CD4-positive, alpha-beta T cell treated with Interleukin-17A for 4 hours (primary cell): ENCODE measurements around the gene OGA.

Experiments
- DNase-seq: peaks from one replicate; pipeline ENCODE4 v3.0.0-alpha.2; 2020; ENCODE audit warnings: mixed read lengths

The OGA gene

GRCh38 chr10:101818119-101818871 is at the start of gene OGA:
Gene OGA (minus strand): TSS chr10:101818444. CDS start chr10:101818022, 422 bp downstream.
- peak; percentile 98 for DNase-seq

- no peak for DNase-seq
Observed at GRCh38 chr10:101867931-101868330, 49.7 kb upstream of the OGA start.

GRCh38 chr10:101859530-101859929 is 41.3 kb upstream of the OGA start:
- no peak for DNase-seq

- DNase-seq, result no peak
Observed at GRCh38 chr10:101858723-101859500, 40.7 kb upstream of the OGA start.

- DNase-seq, result no peak
Observed at GRCh38 chr10:101857802-101858476, 39.7 kb upstream of the OGA start.

GRCh38 chr10:101856626-101857025 is 38.4 kb upstream of the OGA start:
- DNase-seq, result no peak

- no peak for DNase-seq
Observed at GRCh38 chr10:101851411-101852116, 33.3 kb upstream of the OGA start.

- DNase-seq, result no peak
Observed at GRCh38 chr10:101850749-101851148, 32.5 kb upstream of the OGA start.

GRCh38 chr10:101848894-101849351 is 30.7 kb upstream of the OGA start:
- no peak for DNase-seq

GRCh38 chr10:101848408-101848807 is 30.2 kb upstream of the OGA start:
- no peak for DNase-seq

GRCh38 chr10:101845893-101846292 is 27.6 kb upstream of the OGA start:
- DNase-seq, result no peak

GRCh38 chr10:101843032-101844021 is 25.1 kb upstream of the OGA start, which contains the start of gene KCNIP2:
Gene KCNIP2 (minus strand): TSS chr10:101843800. CDS start chr10:101843568, 232 bp downstream.
- peak; percentile 75 for DNase-seq

GRCh38 chr10:101841826-101842225 is 23.6 kb upstream of the OGA start:
- DNase-seq, result no peak

GRCh38 chr10:101840741-101841453 is 22.7 kb upstream of the OGA start:
- DNase-seq, result peak; percentile 77

GRCh38 chr10:101840102-101840684 is 21.9 kb upstream of the OGA start:
- DNase-seq, result peak; percentile 30

GRCh38 chr10:101839416-101840063 is 21.3 kb upstream of the OGA start:
- peak; percentile 77 for DNase-seq

- no peak for DNase-seq
Observed at GRCh38 chr10:101839002-101839401, 20.8 kb upstream of the OGA start.

- DNase-seq, result no peak
Observed at GRCh38 chr10:101838416-101838970, 20.2 kb upstream of the OGA start.

- DNase-seq, result no peak
Observed at GRCh38 chr10:101837748-101838147, 19.5 kb upstream of the OGA start.
